Measurements from ENCODE around the gene ARHGAP27. TPM values are rescaled to one million over a fixed set of nuclear protein-coding genes. Genes with fewer than 3 reads are reported as not detected.

The ARHGAP27 gene
- total and polyA plus RNA-seq, 11 donors, result 16.3 to 39.4 (median 25.3) TPM

DNA sequence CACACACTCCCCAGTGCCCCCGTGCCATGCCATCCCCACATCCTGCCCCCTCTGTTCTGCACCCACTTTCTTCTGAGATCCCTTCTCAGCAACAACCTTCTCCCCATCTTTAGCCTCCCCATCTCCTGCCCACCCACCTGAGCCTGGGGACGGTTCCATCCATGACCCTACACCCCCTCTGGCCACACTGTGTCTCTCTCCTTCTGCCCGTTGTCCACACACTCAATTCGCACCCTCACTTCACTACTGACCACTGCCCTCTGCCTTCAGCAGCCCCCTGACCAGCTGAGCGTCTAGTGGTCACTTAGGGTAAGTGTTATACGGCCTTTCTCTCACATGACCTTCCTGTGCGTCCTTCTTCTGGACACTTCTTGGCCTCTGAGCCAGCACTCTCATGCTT, 6.1 kb downstream of the ARHGAP27 start:
- no peak for DNase-seq
- Histone ChIP-seq H3K9me3 (no peaks in the 10 kb centered on the region), H3K4me1 (peaks cover 0 to 60% (median 36%) of the 10 kb centered on the region in 12 donors), H3K4me3 (no peak overlapping the region), H3K36me3 (peaks cover 0 to 3% (median 0%) of the 10 kb centered on the region in 9 donors), H3K27ac (no peak overlapping the region), H3K27me3 (peaks cover 10 to 27% (median 22%) of the 10 kb centered on the region in 9 donors)
- no peak for ATAC-seq
- intact Hi-C loops (cut with DNase I), result loop anchor here in 1 of 10 donors (1.0 kb wide), 1 partner anchor 31 kb away; no protein-coding TSS in a partner anchor
- no peak for TF ChIP-seq POLR2A (IDR thresholded peaks at IDR 0.05)
- TF ChIP-seq, protein P1, sequence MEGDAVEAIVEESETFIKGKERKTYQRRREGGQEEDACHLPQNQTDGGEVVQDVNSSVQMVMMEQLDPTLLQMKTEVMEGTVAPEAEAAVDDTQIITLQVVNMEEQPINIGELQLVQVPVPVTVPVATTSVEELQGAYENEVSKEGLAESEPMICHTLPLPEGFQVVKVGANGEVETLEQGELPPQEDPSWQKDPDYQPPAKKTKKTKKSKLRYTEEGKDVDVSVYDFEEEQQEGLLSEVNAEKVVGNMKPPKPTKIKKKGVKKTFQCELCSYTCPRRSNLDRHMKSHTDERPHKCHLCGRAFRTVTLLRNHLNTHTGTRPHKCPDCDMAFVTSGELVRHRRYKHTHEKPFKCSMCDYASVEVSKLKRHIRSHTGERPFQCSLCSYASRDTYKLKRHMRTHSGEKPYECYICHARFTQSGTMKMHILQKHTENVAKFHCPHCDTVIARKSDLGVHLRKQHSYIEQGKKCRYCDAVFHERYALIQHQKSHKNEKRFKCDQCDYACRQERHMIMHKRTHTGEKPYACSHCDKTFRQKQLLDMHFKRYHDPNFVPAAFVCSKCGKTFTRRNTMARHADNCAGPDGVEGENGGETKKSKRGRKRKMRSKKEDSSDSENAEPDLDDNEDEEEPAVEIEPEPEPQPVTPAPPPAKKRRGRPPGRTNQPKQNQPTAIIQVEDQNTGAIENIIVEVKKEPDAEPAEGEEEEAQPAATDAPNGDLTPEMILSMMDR (IDR thresholded peaks at IDR 0.05), result no peak
- WGBS, 4 donors, result 77 to 85% (median 78%) methylated on average over 7 of the region's 7 CpGs

DNA sequence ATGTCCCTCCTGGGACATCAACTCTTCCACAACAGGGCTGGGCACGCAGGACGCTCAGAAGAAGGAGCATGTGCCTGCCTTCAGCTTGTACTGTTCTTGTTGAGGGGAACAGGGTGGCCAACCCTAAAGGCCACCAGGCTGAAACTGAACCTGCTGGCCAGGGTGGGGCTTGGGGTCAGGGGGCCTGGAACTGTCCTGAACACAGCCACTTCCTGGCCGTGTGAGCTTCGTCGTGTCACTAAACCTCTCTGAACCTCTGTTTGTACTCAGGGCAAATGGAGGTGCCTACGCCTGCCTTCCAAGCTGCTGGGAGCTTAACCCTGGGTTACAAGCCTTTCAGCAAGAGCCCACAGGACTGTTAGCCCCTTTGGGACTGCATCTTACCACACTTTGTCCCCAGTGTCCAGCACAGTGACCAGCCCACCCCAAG, 6.7 kb downstream of the ARHGAP27 start:
- DNase-seq (no peak), ATAC-seq (no peak)
- Histone ChIP-seq H3K36me3 (peaks cover 0 to 3% (median 0%) of the 10 kb centered on the region in 9 donors), H3K4me1 (peaks cover 0 to 54% (median 30%) of the 10 kb centered on the region in 12 donors), H3K9me3 (no peaks in the 10 kb centered on the region), H3K27ac (peak overlapping the region in 7 of 12 donors; percentile 71 to 92 (median 88)), H3K4me3 (peak overlapping the region in 1 of 12 donors; percentile 34), H3K27me3 (peaks cover 5 to 22% (median 17%) of the 10 kb centered on the region in 9 donors)
- intact Hi-C loops (cut with DNase I), result loop anchor here in 5 of 10 donors (1.0 to 2.0 kb wide), 4 partner anchors 13 to 31 kb away; no protein-coding TSS in a partner anchor
- 53 to 64% (median 57%) methylated on average over 5 to 6 of the region's 6 CpGs for WGBS, 4 donors
- TF ChIP-seq, protein P1 (IDR thresholded peaks at IDR 0.05), result peak in 4 of 12 donors; percentile 23 to 40 (median 31)
- TF ChIP-seq POLR2A (IDR thresholded peaks at IDR 0.05), result no peak

DNA sequence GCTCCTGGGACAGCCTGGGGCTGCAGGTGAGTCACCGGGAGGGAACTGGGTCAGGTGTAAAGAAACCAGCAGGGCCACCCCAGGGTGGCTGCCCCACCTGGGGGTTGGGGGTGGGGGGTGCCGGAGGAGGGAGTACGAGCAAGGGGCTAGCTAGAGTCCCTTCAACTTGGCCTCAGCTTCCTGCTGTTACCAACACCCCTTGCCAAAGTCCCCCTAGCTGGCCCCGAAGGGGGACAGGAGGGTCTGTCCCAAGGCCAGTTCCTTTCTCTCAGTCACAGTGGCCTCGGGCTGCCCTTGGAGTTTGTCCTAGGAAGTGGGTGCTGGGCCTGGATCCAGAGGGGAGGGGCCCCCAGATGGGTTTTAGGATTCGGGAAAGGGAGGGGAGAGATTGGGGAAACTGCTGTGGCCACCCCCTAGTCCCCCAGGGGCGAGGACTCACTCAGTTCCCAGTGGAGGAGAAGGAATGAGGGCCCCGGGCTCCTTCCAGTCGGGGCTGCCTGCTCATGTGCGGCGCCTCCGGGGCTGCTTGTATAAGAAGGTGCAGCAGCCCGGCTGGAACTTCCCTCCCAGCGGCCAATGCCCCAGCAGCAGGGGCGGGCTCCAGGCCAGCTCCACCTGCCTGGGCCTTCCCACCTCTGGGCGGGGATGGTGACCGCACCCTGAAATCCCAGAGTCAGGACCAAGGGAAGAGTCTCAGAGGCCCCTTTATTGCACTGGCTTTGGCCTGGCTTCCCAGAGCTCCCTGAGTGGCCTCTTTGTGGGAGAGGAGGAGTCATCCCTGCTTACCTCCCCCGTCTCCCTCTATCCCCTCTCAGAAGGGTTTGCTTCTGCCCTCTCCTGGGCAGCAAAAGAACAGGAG, 7.3 kb downstream of the ARHGAP27 start:
- ATAC-seq, result peak; percentile 72 to 82 (median 79)
- intact Hi-C loops (cut with DNase I), result loop anchor here in 4 of 10 donors (1.0 to 2.0 kb wide), 3 partner anchors 12 to 31 kb away; no protein-coding TSS in a partner anchor
- TF ChIP-seq POLR2A (IDR thresholded peaks at IDR 0.05), result no peak
- TF ChIP-seq, protein P1 (IDR thresholded peaks at IDR 0.05), result peak in 6 of 12 donors; percentile 18 to 57 (median 41)
- Histone ChIP-seq H3K9me3 (no peaks in the 10 kb centered on the region), H3K36me3 (peaks cover 0 to 3% (median 0%) of the 10 kb centered on the region in 9 donors), H3K4me1 (peaks cover 0 to 48% (median 24%) of the 10 kb centered on the region in 12 donors), H3K4me3 (peak overlapping the region; percentile 10 to 59 (median 47)), H3K27me3 (peaks cover 1 to 15% (median 10%) of the 10 kb centered on the region in 9 donors), H3K27ac (peak overlapping the region; percentile 71 to 92 (median 86))
- peak; percentile 56 to 79 (median 70) for DNase-seq
- 28 to 37% (median 31%) methylated on average over 8 to 18 of the region's 18 CpGs for WGBS, 4 donors

DNA sequence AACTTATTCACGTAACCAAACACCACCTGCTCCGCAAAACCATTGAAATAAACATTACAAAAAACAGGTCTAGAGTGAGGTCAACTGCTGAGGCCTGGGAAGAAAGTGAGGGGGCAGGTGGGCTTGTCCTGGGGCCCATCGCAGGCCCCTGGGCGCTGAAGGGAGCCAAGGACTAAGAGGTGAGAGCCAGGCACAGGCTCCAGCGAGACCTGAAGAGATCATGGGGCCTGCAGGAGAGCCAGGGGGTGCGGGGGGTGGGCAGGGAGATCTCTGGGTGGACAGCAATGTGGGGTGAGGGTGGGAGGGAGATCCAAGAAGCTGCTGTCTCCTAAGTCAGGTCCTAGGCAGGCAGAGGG, 7.9 kb downstream of the ARHGAP27 start:
- WGBS, 4 donors, result 60 to 82% (median 78%) methylated on average over 5 to 6 of the region's 6 CpGs
- TF ChIP-seq, protein P1 (IDR thresholded peaks at IDR 0.05), result no peak
- TF ChIP-seq POLR2A (IDR thresholded peaks at IDR 0.05), result no peak
- H3K27ac ChIP-seq, result peak overlapping the region; percentile 71 to 92 (median 86)
- ATAC-seq (peak in 2 of 4 donors; percentile 1 to 11), DNase-seq (no peak)
- H3K4me1 ChIP-seq, result peaks cover 0 to 50% (median 24%) of the 10 kb centered on the region in 12 donors
- H3K36me3 ChIP-seq, result peaks cover 0 to 4% (median 0%) of the 10 kb centered on the region in 9 donors
- peak overlapping the region; percentile 10 to 59 (median 47) for H3K4me3 ChIP-seq
- intact Hi-C loops (cut with DNase I), result loop anchor here in 4 of 10 donors (1.0 to 2.0 kb wide), 3 partner anchors 11 to 30 kb away; no protein-coding TSS in a partner anchor
- H3K9me3 ChIP-seq, result no peaks in the 10 kb centered on the region
- peaks cover 0 to 9% (median 4%) of the 10 kb centered on the region in 9 donors for H3K27me3 ChIP-seq
